ENCODE measurements around the gene TULP1.

GRCh38 chr6:35524380-35525020 lies 11.8 kb upstream of the TULP1 start:
- TF ChIP-seq CTCF (IDR thresholded peaks at IDR 0.05) (no peak), POLR2A (IDR thresholded peaks at IDR 0.05) (no peak)
